Colonic mucosa (tissue), 4 donors: ENCODE data around the gene ASAH2B. TPM values are rescaled to one million over a fixed set of nuclear protein-coding genes. Genes with fewer than 3 reads are reported as not detected.
"Not testable (repeated sequence)": the region's sequence is repeated elsewhere in the genome, so short reads cannot be mapped to it uniquely, and the experiment has no call there.

Experiments
- DNase-seq: peaks from one replicate; pipeline ENCODE4 v3.0.0-alpha.2; 2020
- H3K27ac ChIP-seq: fragments of 200-600 bp; one replicate; pipeline ENCODE4 v1.8.0; 2021
- H3K27me3 ChIP-seq: fragments of 200-600 bp; one replicate; pipeline ENCODE4 v1.8.0; 2021
- H3K36me3 ChIP-seq: fragments of 200-600 bp; one replicate; pipeline ENCODE4 v1.8.0; 2021
- H3K4me1 ChIP-seq: fragments of 200-600 bp; one replicate; pipeline ENCODE4 v1.8.0; 2021; ENCODE audit warnings: mild to moderate bottlenecking
- H3K4me3 ChIP-seq: fragments of 200-600 bp; one replicate; pipeline ENCODE4 v1.8.0; 2021
- H3K9ac ChIP-seq, 2 donors: one replicate each; pipeline ENCODE4 v1.7.0; 2013; ENCODE audit warnings: control low read depth in 2 of 2, low read depth in 2 of 2, low read length in 2 of 2
- H3K9me3 ChIP-seq: fragments of 200-600 bp; one replicate; pipeline ENCODE4 v1.8.0; 2021
- CTCF ChIP-seq: fragments of 200-600 bp; IDR thresholded peaks from one replicate; pipeline ENCODE4 v1.8.0; 2022; ENCODE audit warnings: antibody characterized with exemption, mild to moderate bottlenecking
- intact Hi-C: fragments of 100-400 bp; cut with DNase I; formaldehyde crosslinking; loops from one replicate; pipeline ENCODE4 v1.14.1; 2022
- total RNA-seq, 2 donors: library from RNA; stranded (reverse); fragmentation: NEBNext Ultra II Directional in 1 of 2; extraction: Animal tissue kit (Norgen Biotek cat#: 25700) in 1 of 2; gene quantifications; one replicate each; pipeline ENCODE4 v1.2.1, GENCODE V29; 2021
- donor health status: healthy.
- donor health status: DM: no; HTN: no; CAD: no.
- donor health status: DM: no; HTN: no; CAD: no.

ASAH2B gene
- 1 to 10 TPM; 3.2 to 6.7 TPM for total RNA-seq

DNA sequence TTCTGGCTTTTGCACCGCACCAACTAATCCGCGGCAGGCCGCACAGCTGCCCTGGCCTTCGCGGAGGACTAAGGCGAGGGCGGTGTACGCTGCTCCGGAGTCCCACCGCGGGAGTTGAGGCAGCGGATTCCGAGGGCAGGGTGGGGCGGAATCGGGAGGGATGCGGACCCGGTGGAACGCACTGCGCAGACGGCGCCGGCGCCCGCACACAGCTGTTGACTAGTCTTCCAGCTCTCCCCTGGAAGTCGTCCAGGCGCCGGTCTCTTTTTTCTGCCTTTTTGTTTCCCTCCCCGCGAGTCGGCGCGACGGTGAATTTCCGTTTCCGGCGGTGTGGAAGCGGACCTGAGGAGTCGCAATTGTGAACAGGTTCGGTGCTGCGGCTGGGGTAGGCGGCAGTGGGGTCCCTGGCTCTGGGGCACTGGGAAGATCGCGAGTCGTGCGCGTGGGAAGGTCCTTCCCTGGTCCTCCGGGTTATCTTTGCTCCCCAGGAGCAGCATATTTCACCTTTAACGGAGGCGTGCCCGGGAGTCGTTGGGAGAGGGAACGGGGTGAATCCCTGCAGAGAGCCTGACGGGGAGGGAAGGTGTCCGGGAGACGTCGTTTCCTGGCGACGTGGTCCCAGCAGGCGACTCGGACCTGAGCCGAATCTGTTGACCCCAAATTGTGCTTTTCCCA, at the start of gene ASAH2B:
Gene ASAH2B, plus strand, starts transcription at position 319 of the 675 bp plus-strand sequence. CDS start 5,195 bp downstream, outside the sequence.
- peak within 1 kb of the TSS; percentile 82 for H3K27ac ChIP-seq

DNA sequence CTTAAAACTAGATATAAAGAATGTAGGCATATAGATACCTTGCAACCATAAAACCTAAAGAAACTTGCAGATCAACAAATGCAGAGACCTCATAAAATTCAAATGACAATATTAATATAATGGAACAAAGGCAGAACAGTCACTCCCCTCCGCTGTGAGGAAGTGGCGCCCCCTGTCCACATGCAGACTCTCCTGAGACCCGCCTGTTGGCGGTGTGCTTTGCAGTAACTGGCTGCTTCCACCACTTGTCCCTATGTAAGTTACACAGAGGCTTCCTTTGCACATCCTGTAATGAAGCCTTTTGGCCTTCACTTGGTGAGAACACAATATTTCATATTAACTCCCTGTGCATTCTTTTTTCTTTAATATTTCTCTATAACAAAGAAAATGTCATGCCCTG, 41.9 kb upstream of the ASAH2B start:
- H3K4me3 ChIP-seq, H3K9ac ChIP-seq, H3K4me1 ChIP-seq, intact Hi-C loops, H3K27ac ChIP-seq, H3K9me3 ChIP-seq, H3K27me3 ChIP-seq, DNase-seq, H3K36me3 ChIP-seq: not testable (repeated sequence)

More for the DNA sequence above, at the start of gene ASAH2B:
- intact Hi-C loops = no loop called here
- Histone ChIP-seq H3K9ac (peak within 1 kb of the TSS; percentile 45 to 77), H3K36me3 (no peaks in the 10 kb centered on the region), H3K4me1 (peaks cover 3% of the 10 kb centered on the region), H3K9me3 (no peaks in the 10 kb centered on the region), H3K27me3 (no peaks in the 10 kb centered on the region), H3K4me3 (peak within 1 kb of the TSS; percentile 71)
- no peak for TF ChIP-seq CTCF
- DNase-seq = peak; percentile 91

DNA sequence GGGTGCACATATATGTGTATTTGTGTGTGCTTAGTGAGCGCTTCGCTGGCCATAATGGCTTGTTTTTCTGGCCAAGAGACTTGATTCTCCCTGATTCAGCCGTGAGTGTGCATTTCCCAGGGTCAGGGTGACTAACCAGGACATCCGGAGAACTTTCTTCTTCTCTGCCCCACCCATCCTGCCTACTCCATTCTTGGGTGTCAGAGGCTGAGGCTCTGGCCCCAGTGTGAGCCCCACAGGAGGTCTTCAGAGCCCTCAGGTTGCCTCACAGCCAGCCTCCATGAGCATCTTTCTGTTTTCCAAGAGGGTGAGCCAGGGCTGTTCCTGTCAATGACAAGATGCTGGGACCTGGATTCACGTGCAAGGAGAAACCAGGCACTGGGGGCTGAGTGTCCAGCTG, 37.8 kb upstream of the ASAH2B start:
- H3K9ac ChIP-seq, intact Hi-C loops, H3K36me3 ChIP-seq, H3K4me1 ChIP-seq, H3K27me3 ChIP-seq, H3K9me3 ChIP-seq, H3K4me3 ChIP-seq, DNase-seq, H3K27ac ChIP-seq: not testable (repeated sequence)

GRCh38 chr10:50702997-50703396, 36.7 kb upstream of the ASAH2B start:
- H3K9ac ChIP-seq, H3K4me1 ChIP-seq, H3K27ac ChIP-seq, DNase-seq, H3K9me3 ChIP-seq, intact Hi-C loops, H3K4me3 ChIP-seq, H3K36me3 ChIP-seq, H3K27me3 ChIP-seq: not testable (repeated sequence)

DNA sequence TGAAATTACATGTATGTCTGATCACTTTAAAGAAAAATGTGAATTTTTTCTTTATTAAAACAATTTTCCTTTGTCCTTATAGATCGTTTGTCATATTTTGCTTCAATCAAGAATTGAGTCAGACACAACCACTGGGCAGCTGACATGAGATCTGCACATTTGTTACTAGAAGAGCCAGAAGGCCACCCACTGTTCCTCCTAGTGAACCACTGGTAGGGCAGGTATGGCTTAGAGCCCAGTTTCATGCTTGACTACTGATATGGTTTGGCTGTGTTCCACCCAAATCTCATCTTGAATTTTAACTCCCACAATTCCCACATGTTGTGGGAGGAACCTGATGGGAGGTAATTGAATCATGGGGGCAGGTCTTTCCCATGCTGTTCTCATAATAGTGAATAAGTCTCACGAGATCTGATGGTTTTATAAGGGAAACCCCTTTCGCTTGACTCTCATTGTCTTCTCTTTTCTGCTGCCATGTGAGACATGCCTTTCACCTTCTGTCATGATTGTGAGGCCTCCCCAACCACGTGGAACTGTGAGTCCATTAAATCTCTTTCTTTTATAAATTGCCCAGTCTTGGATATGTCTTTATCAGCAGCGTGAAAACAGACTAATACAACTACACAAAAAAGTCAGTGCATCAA, 35.2 kb upstream of the ASAH2B start:
- DNase-seq, H3K27ac ChIP-seq, H3K27me3 ChIP-seq, H3K4me3 ChIP-seq, intact Hi-C loops, H3K9ac ChIP-seq, H3K4me1 ChIP-seq, H3K36me3 ChIP-seq, H3K9me3 ChIP-seq: not testable (repeated sequence)

- not testable (repeated sequence) for H3K36me3 ChIP-seq, H3K4me3 ChIP-seq
Measured at GRCh38 chr10:50706006-50706405, 33.7 kb upstream of the ASAH2B start.

GRCh38 chr10:50710241-50710640, 29.5 kb upstream of the ASAH2B start:
- H3K27me3 ChIP-seq, H3K27ac ChIP-seq, H3K9me3 ChIP-seq, intact Hi-C loops, H3K36me3 ChIP-seq, H3K4me3 ChIP-seq, DNase-seq, H3K4me1 ChIP-seq, H3K9ac ChIP-seq: not testable (repeated sequence)

More at GRCh38 chr10:50706006-50706405, 33.7 kb upstream of the ASAH2B start:
- H3K27ac ChIP-seq, intact Hi-C loops, H3K9ac ChIP-seq, DNase-seq, H3K27me3 ChIP-seq, H3K4me1 ChIP-seq, H3K9me3 ChIP-seq: not testable (repeated sequence)

DNA sequence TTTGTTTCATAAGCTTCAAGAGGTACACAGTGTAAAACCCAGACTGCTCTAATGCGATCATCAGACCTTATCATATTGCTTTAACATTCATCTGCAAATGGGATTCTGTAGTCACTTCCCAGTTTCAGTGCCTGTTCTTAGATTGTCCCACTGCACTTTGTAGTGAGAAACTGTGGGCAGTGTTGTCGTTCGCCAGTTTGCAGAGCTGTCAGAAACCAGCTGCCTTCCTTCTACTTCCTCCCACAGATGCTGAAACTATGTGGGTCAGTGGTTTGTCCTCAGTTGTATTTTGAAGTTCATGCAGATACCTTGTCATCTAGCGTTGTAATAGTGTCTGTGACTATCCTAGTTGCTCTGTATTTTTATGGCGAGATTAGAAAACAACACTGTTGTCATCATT, 15.9 kb upstream of the ASAH2B start:
- H3K9me3 ChIP-seq, H3K9ac ChIP-seq, DNase-seq, H3K4me1 ChIP-seq, H3K36me3 ChIP-seq, H3K27ac ChIP-seq, intact Hi-C loops, H3K4me3 ChIP-seq, H3K27me3 ChIP-seq: not testable (repeated sequence)

DNA sequence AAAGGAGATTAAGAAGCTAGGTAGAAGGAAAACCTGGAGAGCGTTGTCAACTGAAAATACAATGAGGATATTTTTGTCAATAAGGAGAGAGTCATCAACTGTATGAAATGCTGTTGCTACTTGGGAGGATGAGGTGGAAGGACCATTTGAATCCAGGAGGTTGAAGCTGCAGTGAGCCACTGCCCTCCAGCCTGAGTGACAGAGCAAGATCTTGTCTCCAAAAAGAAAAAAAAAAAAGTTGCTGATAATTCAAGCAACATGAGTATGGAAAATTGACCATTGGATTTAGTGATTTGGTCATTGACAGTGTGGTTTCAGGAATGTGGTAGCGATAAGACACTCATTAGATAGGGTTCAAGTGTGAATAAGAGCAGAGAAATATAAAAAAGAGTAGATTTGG, 11.6 kb upstream of the ASAH2B start:
- H3K27me3 ChIP-seq, H3K27ac ChIP-seq, intact Hi-C loops: not testable (repeated sequence)

GRCh38 chr10:50738987-50739617, 634 bp upstream of the ASAH2B start:
- intact Hi-C loops, H3K4me1 ChIP-seq, H3K27me3 ChIP-seq, DNase-seq, H3K36me3 ChIP-seq, H3K9me3 ChIP-seq: not testable (repeated sequence)
- H3K9ac ChIP-seq = peak overlapping the region; percentile 45 to 77
- H3K4me3 ChIP-seq = peak overlapping the region; percentile 71
- peak overlapping the region; percentile 82 for H3K27ac ChIP-seq

More for the DNA sequence above, 11.6 kb upstream of the ASAH2B start:
- not testable (repeated sequence) for H3K36me3 ChIP-seq, H3K4me3 ChIP-seq, H3K9me3 ChIP-seq, DNase-seq, H3K4me1 ChIP-seq, H3K9ac ChIP-seq
